HG03064 (cell line): ENCODE results near the gene PLCD4.

Experiments used
- ATAC-seq: cut with Tn5 transposase; IDR thresholded peaks from one replicate; pipeline ENCODE4 v1.9.1; 2021; ENCODE audit warnings: low read depth; ENCODE audit not compliant: unreplicated experiment

The PLCD4 gene

GRCh38 chr2:218618102-218618860 is 10.6 kb downstream of the PLCD4 start:
- no peak for ATAC-seq

GRCh38 chr2:218621007-218621406 is 13.3 kb downstream of the PLCD4 start:
- ATAC-seq = no peak

- ATAC-seq = no peak
Measured at GRCh38 chr2:218622606-218623365, 15.1 kb downstream of the PLCD4 start.

- no peak for ATAC-seq
Measured at GRCh38 chr2:218623366-218623705, 15.6 kb downstream of the PLCD4 start.

- ATAC-seq = no peak
Measured at GRCh38 chr2:218626369-218626768, 18.7 kb downstream of the PLCD4 start.

- ATAC-seq = no peak
Measured at GRCh38 chr2:218627939-218628338, 20.2 kb downstream of the PLCD4 start.

GRCh38 chr2:218631837-218632236 is 24.1 kb downstream of the PLCD4 start:
- no peak for ATAC-seq

- ATAC-seq = no peak
Measured at GRCh38 chr2:218635719-218636118, 28.0 kb downstream of the PLCD4 start.

GRCh38 chr2:218638372-218638771 is 30.7 kb downstream of the PLCD4 start:
- ATAC-seq = no peak

GRCh38 chr2:218642121-218642656 is 34.5 kb downstream of the PLCD4 start:
- ATAC-seq = no peak

GRCh38 chr2:218642786-218643185 is 35.1 kb downstream of the PLCD4 start:
- ATAC-seq = no peak

- no peak for ATAC-seq
Measured at GRCh38 chr2:218643751-218644310, 36.1 kb downstream of the PLCD4 start.

GRCh38 chr2:218644721-218645120 is 37.0 kb downstream of the PLCD4 start:
- ATAC-seq = no peak

GRCh38 chr2:218645126-218645525 is 37.4 kb downstream of the PLCD4 start:
- ATAC-seq = no peak

GRCh38 chr2:218648088-218648786 is 40.5 kb downstream of the PLCD4 start:
- no peak for ATAC-seq

- ATAC-seq = no peak
Measured at GRCh38 chr2:218648787-218649100, 41.0 kb downstream of the PLCD4 start.

GRCh38 chr2:218655751-218656150 is 48.1 kb downstream of the PLCD4 start:
- no peak for ATAC-seq

- ATAC-seq = peak; percentile 33
Measured at GRCh38 chr2:218658671-218659257, 51.1 kb downstream of the PLCD4 start.

GRCh38 chr2:218659258-218659987 is 51.7 kb downstream of the PLCD4 start, which contains the start of the genes BCS1L and ZNF142:
BCS1L (plus strand) TSS chr2:218659683; CDS start chr2:218660988, 1,305 bp downstream.
ZNF142 (minus strand) TSS chr2:218659623; CDS start chr2:218656429, 3,194 bp downstream.
- ATAC-seq = peak; percentile 93

- ATAC-seq = no peak
Measured at GRCh38 chr2:218659988-218660358, 52.3 kb downstream of the PLCD4 start.
